ENCODE measurements around the gene BPIFB1.

The BPIFB1 gene, protein sequence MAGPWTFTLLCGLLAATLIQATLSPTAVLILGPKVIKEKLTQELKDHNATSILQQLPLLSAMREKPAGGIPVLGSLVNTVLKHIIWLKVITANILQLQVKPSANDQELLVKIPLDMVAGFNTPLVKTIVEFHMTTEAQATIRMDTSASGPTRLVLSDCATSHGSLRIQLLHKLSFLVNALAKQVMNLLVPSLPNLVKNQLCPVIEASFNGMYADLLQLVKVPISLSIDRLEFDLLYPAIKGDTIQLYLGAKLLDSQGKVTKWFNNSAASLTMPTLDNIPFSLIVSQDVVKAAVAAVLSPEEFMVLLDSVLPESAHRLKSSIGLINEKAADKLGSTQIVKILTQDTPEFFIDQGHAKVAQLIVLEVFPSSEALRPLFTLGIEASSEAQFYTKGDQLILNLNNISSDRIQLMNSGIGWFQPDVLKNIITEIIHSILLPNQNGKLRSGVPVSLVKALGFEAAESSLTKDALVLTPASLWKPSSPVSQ

DNA sequence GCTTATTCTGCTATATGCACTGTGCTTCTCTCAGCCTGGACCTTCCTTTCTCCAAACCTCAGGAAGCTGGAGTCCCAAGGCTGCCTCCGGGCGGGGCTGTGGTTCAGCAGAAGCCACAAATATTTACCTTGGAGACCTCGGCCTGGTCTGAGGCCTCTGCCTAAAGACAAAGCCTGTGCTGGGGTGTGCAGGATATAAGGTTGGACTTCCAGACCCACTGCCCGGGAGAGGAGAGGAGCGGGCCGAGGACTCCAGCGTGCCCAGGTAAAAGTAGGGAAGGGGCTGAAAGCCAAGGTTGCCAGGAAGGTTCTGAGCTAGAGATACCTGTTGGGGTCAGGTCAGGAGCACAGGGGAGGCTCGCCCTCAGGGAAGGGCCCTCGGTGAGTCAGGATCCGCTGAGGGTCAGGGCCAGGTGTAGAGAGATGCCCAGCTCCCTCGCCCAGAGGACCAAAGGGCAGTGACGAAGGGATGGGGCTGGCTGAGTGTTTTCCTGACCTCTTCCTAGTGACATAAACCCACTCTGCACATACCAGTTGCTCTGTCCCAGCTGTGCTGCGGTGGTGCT lies at the start of gene BPIFB1:
BPIFB1 (plus strand) TSS at position 224 of the 565 bp plus-strand sequence. CDS start 2,860 bp downstream, outside the sequence.
- no peak for TF ChIP-seq Cebpa-rat (IDR thresholded peaks at IDR 0.05)
- no peak within 1 kb of the TSS for H3K27ac ChIP-seq
- peaks cover 0 to 33% (median 23%) of the 10 kb centered on the region in 10 experiments; a peak in 14 of 20 replicates for H3K4me1 ChIP-seq
- no peaks in the 10 kb centered on the region for H4K20me1 ChIP-seq
- H3K9ac ChIP-seq: 0 out of 22 replicates have a peak within 1 kb of the TSS, but pooled peaks of 1 of the 11 experiments have one; percentile 9
- H3K36me3 ChIP-seq: no peaks in the 10 kb centered on the region
- no peaks in the 10 kb centered on the region for H3K27me3 ChIP-seq
- H3K4me3 ChIP-seq: no peak within 1 kb of the TSS
- peak within 1 kb of the TSS in 7 of 11 experiments; percentile 4 to 63 (median 33); a peak in 8 of 22 replicates for H3K4me2 ChIP-seq
- no peaks in the 10 kb centered on the region for H3K9me3 ChIP-seq (replicated peaks in 1 of 11)

DNA sequence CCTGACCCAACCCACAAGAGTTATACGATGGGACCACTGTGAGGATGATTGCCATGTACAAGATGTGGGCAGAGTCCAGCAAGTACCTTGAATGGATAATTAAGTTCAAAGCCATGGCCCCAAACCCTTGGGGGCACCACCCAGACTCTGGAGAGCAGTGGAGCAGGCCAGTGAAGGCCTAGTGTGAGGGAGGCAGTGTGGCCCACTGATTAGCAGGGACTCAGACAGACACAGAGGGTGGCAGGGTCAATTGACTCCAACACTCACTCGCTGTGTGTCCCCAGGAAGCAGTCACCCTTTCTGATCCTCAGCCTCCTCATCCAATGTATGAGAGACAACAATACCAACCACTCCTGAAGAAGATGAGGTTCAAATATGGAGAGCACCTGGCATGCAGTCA lies 49.0 kb upstream of the BPIFB1 start:
- Histone ChIP-seq H3K4me1 (peaks cover 16 to 55% (median 46%) of the 10 kb centered on the region in 10 experiments), H3K27me3 (no peaks in the 10 kb centered on the region), H3K36me3 (no peaks in the 10 kb centered on the region), H4K20me1 (no peaks in the 10 kb centered on the region), H3K4me3 (no peak overlapping the region), H3K4me2 (peak overlapping the region in 8 of 11 experiments; percentile 2 to 87 (median 43); a peak in 12 of 22 replicates), H3K9ac (no peak overlapping the region), H3K27ac (no peak overlapping the region), H3K9me3 (replicated peaks in 1 of 11) (no peaks in the 10 kb centered on the region)
- no peak for TF ChIP-seq Cebpa-rat (IDR thresholded peaks at IDR 0.05)

DNA sequence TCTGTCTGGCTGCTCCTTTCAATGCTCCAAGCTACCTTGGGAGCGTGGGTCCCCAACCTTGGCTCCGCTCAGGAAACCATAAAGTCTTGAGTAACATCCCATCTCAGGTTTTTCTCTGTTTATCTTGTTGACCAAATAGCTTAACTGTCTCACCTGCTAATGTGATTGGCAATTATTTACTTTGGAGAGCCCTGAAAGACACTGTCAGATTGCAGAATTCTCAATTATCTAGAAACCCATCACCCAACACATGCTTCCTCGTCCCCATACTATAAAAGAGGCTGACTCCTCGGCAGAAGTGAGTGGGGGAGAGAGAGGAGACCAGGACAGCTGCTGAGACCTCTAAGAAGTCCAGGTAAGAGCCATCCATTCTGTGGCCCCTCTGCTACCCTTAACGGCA lies 47.3 kb upstream of the BPIFB1 start, which contains the start of gene BPIFA1:
BPIFA1 (plus strand) TSS at position 301 of the 400 bp plus-strand sequence. CDS start 1,716 bp downstream, outside the sequence.
- no peaks in the 10 kb centered on the region for H4K20me1 ChIP-seq
- H3K36me3 ChIP-seq: no peaks in the 10 kb centered on the region
- H3K9me3 ChIP-seq (replicated peaks in 1 of 11): no peaks in the 10 kb centered on the region
- H3K4me2 ChIP-seq: no peak within 1 kb of the TSS
- no peak within 1 kb of the TSS for H3K4me3 ChIP-seq
- H3K27me3 ChIP-seq: no peaks in the 10 kb centered on the region
- H3K4me1 ChIP-seq: peaks cover 0 to 38% (median 29%) of the 10 kb centered on the region in 10 experiments; a peak in 16 of 20 replicates
- no peak within 1 kb of the TSS for H3K9ac ChIP-seq
- H3K27ac ChIP-seq: no peak within 1 kb of the TSS
- TF ChIP-seq Cebpa-rat (IDR thresholded peaks at IDR 0.05): no peak

DNA sequence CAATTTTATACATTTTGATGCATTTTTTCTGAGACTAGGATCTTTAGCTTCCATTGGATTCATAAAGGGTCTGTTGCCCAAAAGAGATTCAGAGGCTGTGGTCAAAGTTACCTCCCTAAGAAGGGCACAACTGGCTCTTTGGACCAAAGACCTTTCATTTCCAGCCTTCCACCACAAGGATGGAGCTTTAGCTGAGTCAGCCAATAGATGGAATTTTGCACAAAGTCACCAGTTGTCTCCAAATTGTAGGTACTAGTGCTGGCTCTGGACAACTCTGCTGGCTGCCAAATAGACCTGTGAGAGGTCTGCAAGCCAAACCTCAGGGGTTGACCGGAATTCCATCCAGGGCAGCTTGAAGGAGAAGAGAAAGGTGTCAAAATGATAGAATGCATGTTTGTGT lies 46.7 kb upstream of the BPIFB1 start:
- peaks cover 0 to 32% (median 23%) of the 10 kb centered on the region in 10 experiments; a peak in 14 of 20 replicates for H3K4me1 ChIP-seq
- H3K9me3 ChIP-seq (replicated peaks in 1 of 11): no peaks in the 10 kb centered on the region
- H3K27me3 ChIP-seq: no peaks in the 10 kb centered on the region
- no peak overlapping the region for H3K4me2 ChIP-seq
- no peak overlapping the region for H3K27ac ChIP-seq
- H3K36me3 ChIP-seq: no peaks in the 10 kb centered on the region
- no peaks in the 10 kb centered on the region for H4K20me1 ChIP-seq
- H3K9ac ChIP-seq: no peak overlapping the region
- no peak overlapping the region for H3K4me3 ChIP-seq
- no peak for TF ChIP-seq Cebpa-rat (IDR thresholded peaks at IDR 0.05)

DNA sequence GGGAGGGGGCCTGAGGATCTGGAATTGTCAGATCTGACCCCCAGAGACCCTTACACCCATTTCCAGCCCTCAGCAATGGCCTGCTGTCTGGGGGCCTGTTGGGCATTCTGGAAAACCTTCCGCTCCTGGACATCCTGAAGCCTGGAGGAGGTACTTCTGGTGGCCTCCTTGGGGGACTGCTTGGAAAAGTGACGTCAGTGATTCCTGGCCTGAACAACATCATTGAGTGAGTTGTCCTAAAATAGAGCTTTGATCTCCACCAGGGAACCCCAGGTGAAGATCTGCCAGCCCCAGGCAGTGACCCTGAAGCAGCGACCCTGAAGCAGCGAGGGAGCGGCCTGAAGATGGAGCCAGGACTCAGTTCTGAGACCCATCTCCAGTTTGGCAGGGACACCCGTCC lies 45.0 kb upstream of the BPIFB1 start:
- Histone ChIP-seq H3K27me3 (no peaks in the 10 kb centered on the region), H3K36me3 (no peaks in the 10 kb centered on the region), H3K9me3 (replicated peaks in 1 of 11) (no peaks in the 10 kb centered on the region), H3K27ac (no peak overlapping the region), H3K4me2 (no peak overlapping the region), H3K4me1 (peaks cover 0 to 15% (median 11%) of the 10 kb centered on the region in 10 experiments; a peak in 14 of 20 replicates), H3K9ac (no peak overlapping the region), H4K20me1 (no peaks in the 10 kb centered on the region), H3K4me3 (no peak overlapping the region)
- no peak for TF ChIP-seq Cebpa-rat (IDR thresholded peaks at IDR 0.05)

DNA sequence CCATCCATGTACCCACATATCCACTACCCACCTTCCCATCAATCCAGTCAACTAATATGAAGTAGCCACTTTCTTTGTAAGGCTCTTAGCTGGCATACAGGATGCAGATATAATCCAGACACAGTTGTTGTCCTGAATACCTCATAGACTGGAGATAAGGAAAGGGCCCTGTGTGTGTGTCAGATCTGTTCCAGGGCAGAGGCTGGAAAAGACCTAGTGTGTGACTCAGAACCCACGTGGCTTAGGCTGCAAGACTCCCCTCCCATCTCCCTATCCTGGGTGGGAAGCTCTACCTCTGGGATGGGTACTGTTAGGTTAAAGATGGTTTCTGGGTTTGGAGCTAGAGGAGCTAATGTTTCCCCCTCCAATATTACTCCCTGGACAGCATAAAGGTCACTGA lies 43.6 kb upstream of the BPIFB1 start:
- Histone ChIP-seq H3K9me3 (replicated peaks in 1 of 11) (no peaks in the 10 kb centered on the region), H3K4me2 (no peak overlapping the region), H3K4me1 (peaks cover 0 to 1% (median 0%) of the 10 kb centered on the region in 10 experiments; a peak in 3 of 20 replicates), H3K9ac (no peak overlapping the region), H4K20me1 (no peaks in the 10 kb centered on the region), H3K4me3 (no peak overlapping the region), H3K27me3 (no peaks in the 10 kb centered on the region), H3K27ac (no peak overlapping the region), H3K36me3 (no peaks in the 10 kb centered on the region)
- TF ChIP-seq Cebpa-rat (IDR thresholded peaks at IDR 0.05): no peak

DNA sequence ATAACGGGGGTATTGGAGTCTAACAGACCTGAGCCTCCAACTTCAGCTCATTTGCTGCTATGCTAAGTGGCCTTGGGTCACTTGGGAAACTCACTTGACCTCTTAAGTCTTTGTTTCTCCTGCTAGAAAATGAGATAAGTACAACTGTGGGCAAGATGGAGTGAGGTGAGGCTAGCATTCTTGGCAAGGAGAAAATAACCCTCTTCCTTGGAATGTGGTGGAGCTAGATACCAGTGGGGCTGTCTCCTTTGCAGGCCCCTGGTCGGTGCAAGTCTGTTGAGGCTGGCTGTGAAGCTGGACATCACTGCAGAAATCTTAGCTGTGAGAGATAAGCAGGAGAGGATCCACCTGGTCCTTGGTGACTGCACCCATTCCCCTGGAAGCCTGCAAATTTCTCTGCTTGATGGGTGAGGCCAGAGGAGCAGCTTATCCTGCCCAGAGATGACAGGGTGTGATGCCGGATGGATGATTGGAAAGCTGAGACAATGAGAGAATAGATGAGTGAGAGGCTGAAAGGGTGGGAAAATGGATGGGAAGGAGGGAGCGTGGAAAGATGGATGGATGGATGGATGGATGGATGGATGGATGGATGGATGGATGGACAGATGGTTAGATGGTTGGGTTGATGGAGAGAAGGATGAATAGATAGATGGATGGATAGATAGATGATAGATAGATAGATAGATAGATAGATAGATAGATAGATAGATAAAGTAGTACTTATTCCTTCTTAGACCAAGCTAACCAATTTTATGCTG lies 42.9 kb upstream of the BPIFB1 start:
- no peaks in the 10 kb centered on the region for H3K9me3 ChIP-seq (replicated peaks in 1 of 11)
- no peak overlapping the region for H3K4me3 ChIP-seq
- H3K36me3 ChIP-seq: no peaks in the 10 kb centered on the region
- no peaks in the 10 kb centered on the region for H4K20me1 ChIP-seq
- no peaks in the 10 kb centered on the region for H3K4me1 ChIP-seq
- H3K27ac ChIP-seq: no peak overlapping the region
- no peak overlapping the region for H3K9ac ChIP-seq
- no peaks in the 10 kb centered on the region for H3K27me3 ChIP-seq
- H3K4me2 ChIP-seq: no peak overlapping the region
- no peak for TF ChIP-seq Cebpa-rat (IDR thresholded peaks at IDR 0.05)

DNA sequence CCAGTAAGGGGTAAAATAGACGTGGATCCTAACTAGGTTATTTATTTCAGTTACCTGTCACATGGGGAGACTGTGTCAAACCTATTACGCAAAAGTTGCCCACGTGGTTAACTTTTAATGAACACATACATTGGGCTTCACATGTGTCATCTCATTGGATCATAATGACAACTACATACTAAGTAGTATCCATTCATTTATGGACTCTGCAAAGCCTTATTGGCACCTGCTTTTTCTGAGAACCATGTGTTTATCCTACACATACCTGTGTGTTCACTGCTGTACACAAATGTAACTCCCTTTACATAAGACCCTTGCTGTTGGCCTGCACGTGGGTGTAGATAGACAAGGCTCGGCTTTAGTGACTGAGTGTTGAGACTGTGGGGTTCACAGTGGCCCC lies 42.1 kb upstream of the BPIFB1 start:
- H3K4me2 ChIP-seq: no peak overlapping the region
- H3K27ac ChIP-seq: no peak overlapping the region
- no peaks in the 10 kb centered on the region for H3K27me3 ChIP-seq
- H3K4me1 ChIP-seq: no peaks in the 10 kb centered on the region
- H3K9me3 ChIP-seq (replicated peaks in 1 of 11): no peaks in the 10 kb centered on the region
- no peaks in the 10 kb centered on the region for H4K20me1 ChIP-seq
- no peak for TF ChIP-seq Cebpa-rat (IDR thresholded peaks at IDR 0.05)
- no peak overlapping the region for H3K9ac ChIP-seq
- no peaks in the 10 kb centered on the region for H3K36me3 ChIP-seq
- no peak overlapping the region for H3K4me3 ChIP-seq
